Thyroid gland (tissue), 4 donors: ENCODE measurements around the gene KLHL21.

Source experiments
- CTCF ChIP-seq, 6 experiments: fragments of 200-600 bp in 3 of 6; fragments of 450-650 bp in 3 of 6; sonication (generic) in 3 of 6; IDR thresholded peaks; one replicate each; pipeline ENCODE4 v1.5.1; 2016 to 2019; ENCODE audit warnings: antibody characterized with exemption in 6 of 6, mild to moderate bottlenecking in 2 of 6, inconsistent platforms in 1 of 6, moderate library complexity in 1 of 6
- POLR2A ChIP-seq, 2 donors: fragments of 450-650 bp; IDR thresholded peaks; one replicate each; pipeline ENCODE4 v1.6.1; 2017; ENCODE audit warnings: antibody characterized with exemption in 2 of 2, mild to moderate bottlenecking in 2 of 2, moderate library complexity in 1 of 2

DNA sequence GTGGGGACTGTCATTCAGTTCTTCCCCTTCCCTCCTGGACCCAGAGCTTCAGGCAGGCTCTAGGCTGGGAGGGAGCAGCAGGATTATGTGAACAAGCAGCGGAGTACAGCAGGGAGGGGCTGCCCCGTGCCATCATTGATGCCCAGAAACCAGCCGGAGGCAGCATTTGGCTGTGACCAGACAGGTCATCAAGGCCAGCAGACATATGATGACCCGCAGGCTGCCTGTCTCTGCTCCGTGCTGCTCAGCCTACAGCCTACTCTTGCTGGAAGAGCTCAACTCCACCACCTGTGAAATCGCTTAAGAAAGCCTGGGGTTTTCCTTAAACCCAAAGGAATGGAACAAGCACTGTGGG, 4.9 kb downstream of the KLHL21 start:
- TF ChIP-seq CTCF (IDR thresholded peaks at IDR 0.05) (no peak), POLR2A (IDR thresholded peaks at IDR 0.05) (no peak)
